T-helper 2 cell treated with Interferon-gamma antibody and Interleukin-4, amounts not matched to agents 5 μg/mL and 100 μg/mL, for 36 hours (primary cell): Measurements from ENCODE around the gene LDLRAD4.

Experiments used
- DNase-seq: peaks from one replicate; pipeline ENCODE4 v3.0.0; 2021; ENCODE audit warnings: low spot score
- H3K27ac Mint-ChIP-seq: one replicate; pipeline ENCODE4 v1.8.0; 2021; ENCODE audit warnings: mild to moderate bottlenecking, mixed read lengths
- H3K27me3 Mint-ChIP-seq: one replicate; pipeline ENCODE4 v1.8.0; 2021; ENCODE audit warnings: low read depth, mixed read lengths
- H3K36me3 Mint-ChIP-seq: one replicate; pipeline ENCODE4 v1.8.0; 2021; ENCODE audit warnings: low read depth, mixed read lengths
- H3K4me1 Mint-ChIP-seq: one replicate; pipeline ENCODE4 v1.8.0; 2021; ENCODE audit warnings: low read depth, mixed read lengths
- H3K4me3 Mint-ChIP-seq: one replicate; pipeline ENCODE4 v1.8.0; 2022; ENCODE audit warnings: mild to moderate bottlenecking, moderate library complexity, mixed read lengths
- H3K9me3 Mint-ChIP-seq: one replicate; pipeline ENCODE4 v1.8.0; 2021; ENCODE audit warnings: mixed read lengths

LDLRAD4 gene

GRCh38 chr18:13520306-13520705 is 301.7 kb downstream of the LDLRAD4 start:
- H3K4me1 Mint-ChIP-seq = no peaks in the 10 kb centered on the region
- H3K4me3 Mint-ChIP-seq = no peak overlapping the region
- no peak for DNase-seq
- no peaks in the 10 kb centered on the region for H3K27me3 Mint-ChIP-seq
- H3K9me3 Mint-ChIP-seq = peaks cover 7% of the 10 kb centered on the region
- H3K27ac Mint-ChIP-seq = no peak overlapping the region
- peaks cover 19% of the 10 kb centered on the region for H3K36me3 Mint-ChIP-seq

GRCh38 chr18:13520741-13521140 is 302.2 kb downstream of the LDLRAD4 start:
- Mint-ChIP-seq H3K4me3 (no peak overlapping the region), H3K27me3 (no peaks in the 10 kb centered on the region), H3K9me3 (peaks cover 7% of the 10 kb centered on the region), H3K4me1 (no peaks in the 10 kb centered on the region), H3K36me3 (peaks cover 17% of the 10 kb centered on the region), H3K27ac (no peak overlapping the region)
- no peak for DNase-seq

- Mint-ChIP-seq H3K4me1 (no peaks in the 10 kb centered on the region), H3K27me3 (no peaks in the 10 kb centered on the region), H3K4me3 (no peak overlapping the region), H3K27ac (no peak overlapping the region), H3K9me3 (peaks cover 7% of the 10 kb centered on the region), H3K36me3 (peaks cover 15% of the 10 kb centered on the region)
- DNase-seq = no peak
Measured at GRCh38 chr18:13521418-13521817, 302.9 kb downstream of the LDLRAD4 start.

GRCh38 chr18:13522256-13522655 is 303.7 kb downstream of the LDLRAD4 start:
- Mint-ChIP-seq H3K36me3 (peaks cover 13% of the 10 kb centered on the region), H3K27ac (no peak overlapping the region), H3K4me3 (no peak overlapping the region), H3K4me1 (no peaks in the 10 kb centered on the region), H3K9me3 (peaks cover 7% of the 10 kb centered on the region), H3K27me3 (no peaks in the 10 kb centered on the region)
- no peak for DNase-seq

- no peak for DNase-seq
- Mint-ChIP-seq H3K4me1 (no peaks in the 10 kb centered on the region), H3K9me3 (peaks cover 5% of the 10 kb centered on the region), H3K27ac (no peak overlapping the region), H3K27me3 (no peaks in the 10 kb centered on the region), H3K4me3 (no peak overlapping the region), H3K36me3 (peaks cover 7% of the 10 kb centered on the region)
Measured at GRCh38 chr18:13522861-13523660, 304.5 kb downstream of the LDLRAD4 start.

- Mint-ChIP-seq H3K27ac (no peak overlapping the region), H3K4me1 (no peaks in the 10 kb centered on the region), H3K27me3 (no peaks in the 10 kb centered on the region), H3K4me3 (no peak overlapping the region), H3K9me3 (no peaks in the 10 kb centered on the region), H3K36me3 (peaks cover 1% of the 10 kb centered on the region)
- no peak for DNase-seq
Measured at GRCh38 chr18:13524054-13524453, 305.5 kb downstream of the LDLRAD4 start.

GRCh38 chr18:13524811-13525210 is 306.3 kb downstream of the LDLRAD4 start:
- no peak overlapping the region for H3K4me3 Mint-ChIP-seq
- H3K9me3 Mint-ChIP-seq = no peaks in the 10 kb centered on the region
- no peak overlapping the region for H3K27ac Mint-ChIP-seq
- no peaks in the 10 kb centered on the region for H3K4me1 Mint-ChIP-seq
- DNase-seq = no peak
- H3K27me3 Mint-ChIP-seq = no peaks in the 10 kb centered on the region
- H3K36me3 Mint-ChIP-seq = peaks cover 1% of the 10 kb centered on the region

GRCh38 chr18:13525381-13526029 is 306.9 kb downstream of the LDLRAD4 start:
- no peaks in the 10 kb centered on the region for H3K9me3 Mint-ChIP-seq
- DNase-seq = no peak
- no peak overlapping the region for H3K4me3 Mint-ChIP-seq
- no peaks in the 10 kb centered on the region for H3K4me1 Mint-ChIP-seq
- H3K27me3 Mint-ChIP-seq = no peaks in the 10 kb centered on the region
- H3K27ac Mint-ChIP-seq = no peak overlapping the region
- H3K36me3 Mint-ChIP-seq = no peaks in the 10 kb centered on the region

- no peaks in the 10 kb centered on the region for H3K9me3 Mint-ChIP-seq
- no peak overlapping the region for H3K4me3 Mint-ChIP-seq
- H3K36me3 Mint-ChIP-seq = no peaks in the 10 kb centered on the region
- no peak for DNase-seq
- no peaks in the 10 kb centered on the region for H3K27me3 Mint-ChIP-seq
- H3K27ac Mint-ChIP-seq = no peak overlapping the region
- no peaks in the 10 kb centered on the region for H3K4me1 Mint-ChIP-seq
Measured at GRCh38 chr18:13526519-13526918, 308.0 kb downstream of the LDLRAD4 start.

GRCh38 chr18:13527256-13527655 is 308.7 kb downstream of the LDLRAD4 start:
- H3K4me3 Mint-ChIP-seq = no peak overlapping the region
- H3K36me3 Mint-ChIP-seq = no peaks in the 10 kb centered on the region
- no peak for DNase-seq
- H3K4me1 Mint-ChIP-seq = no peaks in the 10 kb centered on the region
- H3K9me3 Mint-ChIP-seq = no peaks in the 10 kb centered on the region
- H3K27me3 Mint-ChIP-seq = no peaks in the 10 kb centered on the region
- H3K27ac Mint-ChIP-seq = no peak overlapping the region

GRCh38 chr18:13527730-13528129 is 309.2 kb downstream of the LDLRAD4 start:
- H3K9me3 Mint-ChIP-seq = no peaks in the 10 kb centered on the region
- no peaks in the 10 kb centered on the region for H3K36me3 Mint-ChIP-seq
- H3K4me1 Mint-ChIP-seq = no peaks in the 10 kb centered on the region
- no peaks in the 10 kb centered on the region for H3K27me3 Mint-ChIP-seq
- no peak for DNase-seq
- no peak overlapping the region for H3K27ac Mint-ChIP-seq
- no peak overlapping the region for H3K4me3 Mint-ChIP-seq

GRCh38 chr18:13528739-13529392 is 310.3 kb downstream of the LDLRAD4 start:
- H3K27ac Mint-ChIP-seq = no peak overlapping the region
- no peak overlapping the region for H3K4me3 Mint-ChIP-seq
- H3K36me3 Mint-ChIP-seq = no peaks in the 10 kb centered on the region
- peaks cover 4% of the 10 kb centered on the region for H3K4me1 Mint-ChIP-seq
- H3K9me3 Mint-ChIP-seq = no peaks in the 10 kb centered on the region
- no peaks in the 10 kb centered on the region for H3K27me3 Mint-ChIP-seq
- no peak for DNase-seq

- H3K4me3 Mint-ChIP-seq = no peak overlapping the region
- no peaks in the 10 kb centered on the region for H3K9me3 Mint-ChIP-seq
- peaks cover 10% of the 10 kb centered on the region for H3K4me1 Mint-ChIP-seq
- no peak for DNase-seq
- H3K27ac Mint-ChIP-seq = no peak overlapping the region
- no peaks in the 10 kb centered on the region for H3K36me3 Mint-ChIP-seq
- no peaks in the 10 kb centered on the region for H3K27me3 Mint-ChIP-seq
Measured at GRCh38 chr18:13530033-13530878, 311.7 kb downstream of the LDLRAD4 start.
